ENCODE results near the gene C8A.

The C8A gene

GRCh38 chr1:56964349-56965017, 109.9 kb downstream of the C8A start:
- in situ Hi-C loops (cut with MboI; ENCODE audit: low sequenced_read_pairs), result loop anchor here (25.0 kb wide), 1 partner anchor 127 kb away; no protein-coding TSS in a partner anchor

DNA sequence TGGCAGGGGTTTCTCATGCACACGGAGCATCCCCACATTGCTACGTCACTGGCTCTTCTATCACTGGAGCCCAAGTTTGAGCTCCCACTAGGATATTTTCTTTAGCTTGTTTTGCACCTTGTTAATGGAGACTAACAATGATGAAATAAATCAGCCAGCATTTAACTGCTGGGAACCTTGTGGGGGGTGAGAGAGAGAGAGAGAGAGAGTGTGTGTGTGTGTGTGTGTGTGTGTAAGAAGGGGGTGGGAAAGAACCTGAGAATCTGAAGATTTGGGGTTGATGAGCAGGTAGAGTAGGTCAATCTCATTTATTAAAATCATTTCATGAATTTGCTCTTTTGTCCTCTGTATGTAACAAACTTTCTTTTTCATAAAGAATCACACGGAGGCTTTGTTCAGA, 110.6 kb downstream of the C8A start:
- in situ Hi-C loops (cut with MboI; ENCODE audit: low sequenced_read_pairs), result loop anchor here (25.0 kb wide), 1 partner anchor 128 kb away; no protein-coding TSS in a partner anchor

GRCh38 chr1:56965916-56966697, 111.5 kb downstream of the C8A start, which contains the start of gene C8B:
Gene C8B (minus strand): TSS chr1:56966015. CDS start chr1:56965948, 67 bp downstream.
- in situ Hi-C loops (cut with MboI; ENCODE audit: low sequenced_read_pairs), result loop anchor here (25.0 kb wide), 1 partner anchor 129 kb away; no protein-coding TSS in a partner anchor

- in situ Hi-C loops (cut with MboI; ENCODE audit: low sequenced_read_pairs), result loop anchor here (25.0 kb wide), 1 partner anchor 129 kb away; no protein-coding TSS in a partner anchor
Observed at GRCh38 chr1:56966698-56966999, 112.1 kb downstream of the C8A start.

- in situ Hi-C loops (cut with MboI; ENCODE audit: low sequenced_read_pairs), result loop anchor here (25.0 kb wide), 1 partner anchor 130 kb away; no protein-coding TSS in a partner anchor
Observed at GRCh38 chr1:56967355-56967754, 112.8 kb downstream of the C8A start.
